ENCODE data around the gene MSI1. TPM values are rescaled to one million over a fixed set of nuclear protein-coding genes. Genes with fewer than 3 reads are reported as not detected.

Gene MSI1
- total RNA-seq, 1 experiment from 2014 or later: 26.0 TPM

DNA sequence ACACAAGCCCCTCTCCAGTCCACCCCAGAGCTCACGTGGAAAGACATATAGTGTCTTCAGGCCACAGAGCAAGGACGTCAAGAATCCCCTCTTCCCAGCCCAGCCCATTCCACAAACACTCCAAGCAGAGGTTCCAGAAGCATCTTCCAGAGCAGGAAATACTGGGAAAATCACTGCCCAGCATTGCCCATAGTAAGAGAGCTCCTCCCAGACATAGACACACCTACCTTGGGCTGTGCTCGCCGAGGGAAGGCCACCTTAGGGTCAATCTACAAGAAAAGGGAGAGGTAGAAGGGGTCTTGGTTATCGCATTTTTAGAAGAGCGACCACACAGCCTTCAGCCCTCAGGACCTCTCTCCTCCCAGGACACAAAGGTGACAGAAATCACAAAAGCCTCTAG, 4.5 kb downstream of the MSI1 start:
- no peak overlapping the region for H2AFZ ChIP-seq (ENCODE audit: low read depth, low read length, poor library complexity, severe bottlenecking)
- no peaks in the 10 kb centered on the region for H3K27me3 ChIP-seq (ENCODE audit: insufficient read depth, low read length)
- ChIA-PET RAD21 (ENCODE audit: low non-redundant PET in 1 of 2, low total read pairs in 2 of 2, uncharacterized antibody in 2 of 2, unreplicated experiment in 2 of 2) (no interaction called here), POLR2A (no interaction called here), CTCF (no interaction called here)
- DNase-seq (ENCODE audit: low read depth, low spot score) (no peak), ATAC-seq (no peak)
- H3K4me2 ChIP-seq (ENCODE audit: low read length): no peak overlapping the region
- no peaks in the 10 kb centered on the region for H4K20me1 ChIP-seq (ENCODE audit: insufficient read depth)
- no peak overlapping the region for H3K27ac ChIP-seq (ENCODE audit: low read depth, low read length)
- intact Hi-C loops (cut with micrococcal nuclease): no loop called here
- TF ChIP-seq MAX (IDR thresholded peaks at IDR 0.05): no peak
- no peaks in the 10 kb centered on the region; the same call in 1 of the 2 replicates for H3K79me2 ChIP-seq (ENCODE audit: insufficient read depth, low read length)
- BruUV-seq (replicated peaks): no TSS peak
- no peaks in the 10 kb centered on the region for H3K9me3 ChIP-seq (ENCODE audit: control insufficient read depth in 1 of 2, insufficient read depth in 1 of 2, low read depth in 1 of 2, low read length in 2 of 2)
- H3K4me1 ChIP-seq (ENCODE audit: control insufficient read depth in 1 of 2, insufficient read depth in 2 of 2, low read length in 2 of 2): peaks cover 4 to 16% of the 10 kb centered on the region in 2 experiments; a peak in 3 of 4 replicates
- H3K9me2 ChIP-seq (ENCODE audit: insufficient read depth): no peaks in the 10 kb centered on the region
- H3K36me3 ChIP-seq (ENCODE audit: control insufficient read depth in 1 of 2, insufficient read depth in 2 of 2, low read length in 2 of 2): no peaks in the 10 kb centered on the region
- no peak overlapping the region for H3K4me3 ChIP-seq (replicated peaks in 1 of 2; ENCODE audit: low read depth in 1 of 2, low read length in 2 of 2)
- H3K9ac ChIP-seq (ENCODE audit: low read length): no peak overlapping the region

DNA sequence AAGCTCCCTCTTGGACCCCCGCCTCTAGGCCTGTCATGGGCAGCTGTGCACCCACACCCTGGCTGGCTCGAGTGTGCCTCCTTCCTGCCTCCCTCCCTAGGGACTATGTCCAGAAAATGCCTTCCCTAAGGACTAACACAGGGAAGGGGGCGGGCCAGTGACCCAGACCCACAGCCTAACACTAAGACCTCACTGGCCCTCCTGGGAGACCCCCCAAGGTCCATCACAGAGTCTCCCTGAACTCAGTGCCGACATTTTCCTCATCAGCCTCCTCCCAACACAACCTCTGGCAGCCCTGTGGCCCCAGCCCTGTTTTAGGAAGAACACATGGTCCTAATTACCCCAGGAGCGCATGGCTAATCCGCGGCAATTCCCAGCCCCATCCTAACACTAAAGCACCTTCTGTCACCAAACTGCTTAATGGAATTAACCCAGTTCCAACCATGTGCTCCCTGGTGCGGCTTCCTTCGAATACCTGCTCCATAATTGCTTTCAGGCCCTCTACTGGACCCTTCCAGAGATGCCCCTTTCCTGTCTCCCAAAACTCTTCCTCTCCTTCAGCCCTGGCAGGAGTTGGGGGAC, 5.6 kb downstream of the MSI1 start:
- no peak overlapping the region for H2AFZ ChIP-seq (ENCODE audit: low read depth, low read length, poor library complexity, severe bottlenecking)
- DNase-seq (ENCODE audit: low read depth, low spot score): no peak
- POLR2A ChIA-PET: no interaction called here
- H3K9me2 ChIP-seq (ENCODE audit: insufficient read depth): no peaks in the 10 kb centered on the region
- CTCF ChIA-PET: no interaction called here
- H3K27me3 ChIP-seq (ENCODE audit: insufficient read depth, low read length): no peaks in the 10 kb centered on the region
- H3K36me3 ChIP-seq (ENCODE audit: control insufficient read depth in 1 of 2, insufficient read depth in 2 of 2, low read length in 2 of 2): 0 out of 4 replicates have a peak, but pooled peaks cover 0 to 2% of the 10 kb centered on the region in 2 experiments
- no peaks in the 10 kb centered on the region; the same call in 1 of the 2 replicates for H3K79me2 ChIP-seq (ENCODE audit: insufficient read depth, low read length)
- intact Hi-C loops (cut with micrococcal nuclease): no loop called here
- peaks cover 4 to 15% of the 10 kb centered on the region in 2 experiments; a peak in 3 of 4 replicates for H3K4me1 ChIP-seq (ENCODE audit: control insufficient read depth in 1 of 2, insufficient read depth in 2 of 2, low read length in 2 of 2)
- H3K9ac ChIP-seq (ENCODE audit: low read length): no peak overlapping the region
- no peak overlapping the region for H3K4me3 ChIP-seq (replicated peaks in 1 of 2; ENCODE audit: low read depth in 1 of 2, low read length in 2 of 2)
- no peak for TF ChIP-seq CBX3 (IDR thresholded peaks at IDR 0.05; ENCODE audit: low read depth)
- no peak for TF ChIP-seq ZFX (IDR thresholded peaks at IDR 0.05)
- RAD21 ChIA-PET (ENCODE audit: low non-redundant PET in 1 of 2, low total read pairs in 2 of 2, uncharacterized antibody in 2 of 2, unreplicated experiment in 2 of 2): no interaction called here
- ATAC-seq: no peak
- no peaks in the 10 kb centered on the region for H4K20me1 ChIP-seq (ENCODE audit: insufficient read depth)
- no peaks in the 10 kb centered on the region for H3K9me3 ChIP-seq (ENCODE audit: control insufficient read depth in 1 of 2, insufficient read depth in 1 of 2, low read depth in 1 of 2, low read length in 2 of 2)
- no peak overlapping the region for H3K27ac ChIP-seq (ENCODE audit: low read depth, low read length)
- no peak overlapping the region for H3K4me2 ChIP-seq (ENCODE audit: low read length)
- no TSS peak for BruUV-seq (replicated peaks)
